Nephron progenitor cell (in vitro differentiated cells): ENCODE results near the gene HIVEP3.

Source experiments
- DNase-seq: peaks from one replicate; pipeline ENCODE4 v3.0.0; 2021
- H3K27ac Mint-ChIP-seq: 2 replicates; pipeline ENCODE4 v1.8.0; 2021; ENCODE audit warnings: mild to moderate bottlenecking, moderate library complexity, mixed read lengths
- H3K27me3 Mint-ChIP-seq: 2 replicates; pipeline ENCODE4 v1.8.0; 2021; ENCODE audit warnings: mild to moderate bottlenecking, low read depth, mixed read lengths; ENCODE audit not compliant: poor library complexity
- H3K36me3 Mint-ChIP-seq: 2 replicates; pipeline ENCODE4 v1.8.0; 2021; ENCODE audit warnings: low read depth, mixed read lengths
- H3K4me1 Mint-ChIP-seq: 2 replicates; pipeline ENCODE4 v1.8.0; 2021; ENCODE audit warnings: mixed read lengths
- H3K4me3 Mint-ChIP-seq: 2 replicates; pipeline ENCODE4 v1.8.0; 2021; ENCODE audit warnings: mild to moderate bottlenecking, moderate library complexity, mixed read lengths
- H3K9me3 Mint-ChIP-seq: 2 replicates; pipeline ENCODE4 v1.8.0; 2021; ENCODE audit warnings: mild to moderate bottlenecking, moderate library complexity, mixed read lengths
- CTCF ChIP-seq: fragments of 200-600 bp; sonication (generic); IDR thresholded peaks from 2 replicates; pipeline ENCODE4 v1.5.0; 2021; ENCODE audit warnings: antibody characterized with exemption

Gene HIVEP3

GRCh38 chr1:41810446-41810845 lies 108.3 kb downstream of the HIVEP3 start:
- H3K4me1 Mint-ChIP-seq = peaks cover 19% of the 10 kb centered on the region
- TF ChIP-seq CTCF = no peak
- no peaks in the 10 kb centered on the region for H3K36me3 Mint-ChIP-seq
- H3K4me3 Mint-ChIP-seq = no peak overlapping the region
- peaks cover 19% of the 10 kb centered on the region for H3K27me3 Mint-ChIP-seq
- no peak overlapping the region for H3K27ac Mint-ChIP-seq
- peak; percentile 80 for DNase-seq
- no peaks in the 10 kb centered on the region for H3K9me3 Mint-ChIP-seq

- no peaks in the 10 kb centered on the region for H3K9me3 Mint-ChIP-seq
- no peaks in the 10 kb centered on the region for H3K36me3 Mint-ChIP-seq
- H3K27me3 Mint-ChIP-seq = peaks cover 15% of the 10 kb centered on the region
- H3K4me3 Mint-ChIP-seq = no peak overlapping the region
- TF ChIP-seq CTCF = no peak
- H3K27ac Mint-ChIP-seq = no peak overlapping the region
- no peak for DNase-seq
- peaks cover 19% of the 10 kb centered on the region for H3K4me1 Mint-ChIP-seq
These were observed 109.0 kb downstream of the HIVEP3 start for GRCh38 chr1:41809692-41810091.

- peaks cover 16% of the 10 kb centered on the region for H3K27me3 Mint-ChIP-seq
- no peaks in the 10 kb centered on the region for H3K36me3 Mint-ChIP-seq
- no peak overlapping the region for H3K27ac Mint-ChIP-seq
- no peak overlapping the region for H3K4me3 Mint-ChIP-seq
- peaks cover 19% of the 10 kb centered on the region for H3K4me1 Mint-ChIP-seq
- H3K9me3 Mint-ChIP-seq = no peaks in the 10 kb centered on the region
- TF ChIP-seq CTCF = no peak
- DNase-seq = no peak
These were observed 111.3 kb downstream of the HIVEP3 start for GRCh38 chr1:41807390-41807789.

- peaks cover 16% of the 10 kb centered on the region for H3K4me1 Mint-ChIP-seq
- no peak overlapping the region for H3K27ac Mint-ChIP-seq
- H3K4me3 Mint-ChIP-seq = no peak overlapping the region
- peaks cover 16% of the 10 kb centered on the region for H3K27me3 Mint-ChIP-seq
- no peaks in the 10 kb centered on the region for H3K9me3 Mint-ChIP-seq
- no peaks in the 10 kb centered on the region for H3K36me3 Mint-ChIP-seq
- DNase-seq = no peak
- TF ChIP-seq CTCF = no peak
These were observed 112.1 kb downstream of the HIVEP3 start for GRCh38 chr1:41806472-41807155.

- Mint-ChIP-seq H3K9me3 (no peaks in the 10 kb centered on the region), H3K36me3 (no peaks in the 10 kb centered on the region), H3K4me1 (peaks cover 16% of the 10 kb centered on the region), H3K4me3 (no peak overlapping the region), H3K27ac (no peak overlapping the region), H3K27me3 (peaks cover 16% of the 10 kb centered on the region)
- TF ChIP-seq CTCF = no peak
- DNase-seq = no peak
These were observed 112.8 kb downstream of the HIVEP3 start for GRCh38 chr1:41805771-41806471.

GRCh38 chr1:41804176-41804575 lies 114.5 kb downstream of the HIVEP3 start:
- H3K27me3 Mint-ChIP-seq = peaks cover 10% of the 10 kb centered on the region
- no peak overlapping the region for H3K4me3 Mint-ChIP-seq
- no peak overlapping the region for H3K27ac Mint-ChIP-seq
- no peak for DNase-seq
- no peaks in the 10 kb centered on the region for H3K36me3 Mint-ChIP-seq
- H3K9me3 Mint-ChIP-seq = no peaks in the 10 kb centered on the region
- peaks cover 16% of the 10 kb centered on the region for H3K4me1 Mint-ChIP-seq
- no peak for TF ChIP-seq CTCF
